Mucosa of rectum (tissue), 2 donors: ENCODE measurements around the gene ENSA.
A peak's percentile ranks its signal among the peaks of the same experiment; 100 is the strongest.
"Not testable (repeated sequence)": the region's sequence is repeated elsewhere in the genome, so short reads cannot be mapped to it uniquely, and the experiment has no call there.

Source experiments
- H3K27ac ChIP-seq, 2 donors: one replicate each; pipeline ENCODE4 v1.7.0; 2013; ENCODE audit warnings: inconsistent platforms in 2 of 2, low read depth in 2 of 2, low read length in 2 of 2
- H3K27me3 ChIP-seq, 2 donors: one replicate each; pipeline ENCODE4 v1.7.0; 2013; ENCODE audit warnings: low read length in 2 of 2; ENCODE audit not compliant: control insufficient read depth in 2 of 2, insufficient read depth in 2 of 2
- H3K36me3 ChIP-seq, 2 donors: one replicate each; pipeline ENCODE4 v1.7.0; 2013; ENCODE audit warnings: low read length in 2 of 2; ENCODE audit not compliant: control insufficient read depth in 2 of 2, insufficient read depth in 2 of 2
- H3K4me1 ChIP-seq, 2 donors: one replicate each; pipeline ENCODE4 v1.7.0; 2013; ENCODE audit warnings: low read length in 2 of 2, mild to moderate bottlenecking in 1 of 2; ENCODE audit not compliant: control insufficient read depth in 2 of 2, insufficient read depth in 2 of 2
- H3K4me3 ChIP-seq, 2 donors: one replicate each; pipeline ENCODE4 v1.7.0; 2013; ENCODE audit warnings: low read length in 2 of 2
- H3K9ac ChIP-seq, 2 donors: one replicate each; pipeline ENCODE4 v1.7.0; 2013; ENCODE audit warnings: low read length in 2 of 2, low read depth in 1 of 2, mild to moderate bottlenecking in 1 of 2
- H3K9me3 ChIP-seq, 2 donors: one replicate each; pipeline ENCODE4 v1.7.0; 2013; ENCODE audit warnings: low read length in 2 of 2; ENCODE audit not compliant: control insufficient read depth in 2 of 2
- donor health status: healthy.
- donor health status: Normal muscosa, but diverticular disease.

Gene ENSA

DNA sequence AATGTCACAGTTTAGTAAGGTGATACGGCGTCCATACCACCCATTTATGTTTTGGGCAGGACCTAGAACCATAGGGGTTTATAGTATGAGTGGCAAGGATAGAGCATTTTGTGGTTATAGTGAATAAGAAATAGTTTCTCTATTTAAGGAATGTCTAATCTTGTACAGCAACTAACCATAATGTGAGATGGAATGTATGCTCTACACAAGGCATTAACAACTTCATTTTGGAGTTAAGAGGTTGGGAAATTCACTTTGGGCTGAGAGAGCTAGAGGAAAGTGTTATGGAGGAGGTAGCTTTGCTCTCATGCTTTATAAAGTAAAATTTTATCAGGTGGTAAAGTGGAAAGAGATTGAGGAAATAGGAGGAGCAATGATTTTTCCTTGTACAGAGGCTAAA is 47.0 kb downstream of the ENSA start:
- Histone ChIP-seq H3K36me3 (peaks cover 2 to 3% of the 10 kb centered on the region in 2 donors), H3K4me1 (peaks cover 7 to 14% of the 10 kb centered on the region in 2 donors), H3K4me3 (no peak overlapping the region), H3K27ac (no peak overlapping the region), H3K9me3 (no peaks in the 10 kb centered on the region), H3K27me3 (no peaks in the 10 kb centered on the region), H3K9ac (no peak overlapping the region)

- H3K36me3 ChIP-seq, H3K9ac ChIP-seq, H3K9me3 ChIP-seq, H3K4me3 ChIP-seq, H3K27me3 ChIP-seq, H3K27ac ChIP-seq: not testable (repeated sequence)
- peaks cover 7 to 15% of the 10 kb centered on the region in 2 donors for H3K4me1 ChIP-seq
These were observed 47.5 kb downstream of the ENSA start for GRCh38 chr1:150581962-150582361.

DNA sequence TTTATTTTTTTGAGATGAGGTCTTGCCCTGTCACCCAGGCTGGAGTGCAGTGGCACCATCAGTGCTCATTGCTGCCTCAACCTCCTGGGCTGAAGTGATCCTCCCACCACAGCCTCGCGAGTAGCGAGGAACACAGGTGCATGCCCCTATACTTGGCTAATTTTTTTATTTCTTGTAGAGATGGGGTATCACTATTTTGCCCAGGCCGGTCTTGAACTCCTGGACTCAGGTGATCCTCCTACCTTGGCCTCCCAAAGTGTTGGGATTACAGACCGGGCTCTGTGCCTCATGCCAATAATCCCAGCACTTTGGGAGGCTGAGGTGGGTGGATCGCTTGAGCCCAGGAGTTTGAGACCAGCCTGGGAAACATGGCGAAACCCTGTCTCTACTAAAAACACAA is 48.0 kb downstream of the ENSA start:
- not testable (repeated sequence) for H3K9me3 ChIP-seq, H3K27ac ChIP-seq, H3K27me3 ChIP-seq, H3K9ac ChIP-seq, H3K4me3 ChIP-seq
- Histone ChIP-seq H3K36me3 (peaks cover 11 to 12% of the 10 kb centered on the region in 2 donors), H3K4me1 (peaks cover 7 to 19% of the 10 kb centered on the region in 2 donors)

DNA sequence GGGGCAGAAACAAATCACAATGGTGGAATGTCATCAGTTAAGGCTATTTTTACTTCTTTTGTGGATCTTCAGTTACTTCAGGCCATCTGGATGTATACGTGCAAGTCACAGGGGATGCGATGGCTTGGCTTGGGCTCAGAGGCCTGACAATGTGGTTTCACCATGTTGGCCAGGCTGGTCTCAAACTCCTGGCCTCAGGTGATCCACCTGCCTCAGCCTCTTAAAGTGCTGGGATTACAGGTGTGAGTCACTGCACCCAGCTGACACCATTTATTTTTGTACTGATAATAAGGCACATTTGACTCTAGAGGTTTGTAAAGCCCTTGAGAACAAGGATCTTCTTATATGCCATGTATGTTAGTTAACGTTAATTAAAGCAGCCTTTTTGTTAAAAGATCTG is 48.4 kb downstream of the ENSA start:
- not testable (repeated sequence) for H3K4me3 ChIP-seq, H3K27me3 ChIP-seq, H3K9ac ChIP-seq, H3K9me3 ChIP-seq, H3K27ac ChIP-seq
- Histone ChIP-seq H3K4me1 (peaks cover 11 to 20% of the 10 kb centered on the region in 2 donors), H3K36me3 (peaks cover 15 to 17% of the 10 kb centered on the region in 2 donors)

DNA sequence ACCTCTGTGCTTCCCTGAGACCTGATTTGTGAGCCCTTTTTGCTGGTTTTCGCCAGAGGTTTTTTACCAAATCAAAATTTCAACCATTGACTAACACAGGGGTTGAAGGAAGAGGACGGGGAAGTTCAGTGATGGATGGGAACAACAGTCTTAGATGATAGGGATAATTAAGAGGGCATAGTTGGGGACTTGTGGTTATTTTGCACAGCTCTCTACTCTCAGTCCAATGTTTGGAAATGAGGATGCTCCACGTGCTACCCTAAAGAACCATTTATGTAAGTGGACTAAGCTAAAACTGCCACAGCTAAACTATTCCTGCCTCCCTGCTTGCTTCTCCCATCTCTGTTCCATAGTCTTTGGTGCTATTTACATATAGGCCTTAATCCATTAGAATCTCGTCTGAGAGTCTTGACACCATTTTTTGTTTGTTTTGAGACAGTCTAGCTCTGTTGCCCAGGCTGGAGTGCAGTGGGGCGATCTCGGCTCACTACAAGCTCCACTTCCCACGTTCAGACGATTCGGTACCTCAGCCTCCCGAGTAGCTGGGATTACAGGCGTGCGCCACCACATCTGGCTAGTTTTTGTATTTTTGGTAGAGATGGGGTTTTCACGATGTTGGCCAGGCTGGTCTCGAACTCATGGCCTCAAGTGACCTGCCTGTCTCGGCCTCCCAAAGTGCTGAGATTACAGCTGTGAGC is 49.3 kb downstream of the ENSA start:
- Histone ChIP-seq H3K9me3 (no peaks in the 10 kb centered on the region), H3K36me3 (peaks cover 24 to 26% of the 10 kb centered on the region in 2 donors), H3K9ac (peak overlapping the region; percentile 88 to 95), H3K27me3 (no peaks in the 10 kb centered on the region), H3K27ac (peak overlapping the region; percentile 96 to 97), H3K4me1 (peaks cover 19 to 29% of the 10 kb centered on the region in 2 donors), H3K4me3 (peak overlapping the region; percentile 73 to 83)

DNA sequence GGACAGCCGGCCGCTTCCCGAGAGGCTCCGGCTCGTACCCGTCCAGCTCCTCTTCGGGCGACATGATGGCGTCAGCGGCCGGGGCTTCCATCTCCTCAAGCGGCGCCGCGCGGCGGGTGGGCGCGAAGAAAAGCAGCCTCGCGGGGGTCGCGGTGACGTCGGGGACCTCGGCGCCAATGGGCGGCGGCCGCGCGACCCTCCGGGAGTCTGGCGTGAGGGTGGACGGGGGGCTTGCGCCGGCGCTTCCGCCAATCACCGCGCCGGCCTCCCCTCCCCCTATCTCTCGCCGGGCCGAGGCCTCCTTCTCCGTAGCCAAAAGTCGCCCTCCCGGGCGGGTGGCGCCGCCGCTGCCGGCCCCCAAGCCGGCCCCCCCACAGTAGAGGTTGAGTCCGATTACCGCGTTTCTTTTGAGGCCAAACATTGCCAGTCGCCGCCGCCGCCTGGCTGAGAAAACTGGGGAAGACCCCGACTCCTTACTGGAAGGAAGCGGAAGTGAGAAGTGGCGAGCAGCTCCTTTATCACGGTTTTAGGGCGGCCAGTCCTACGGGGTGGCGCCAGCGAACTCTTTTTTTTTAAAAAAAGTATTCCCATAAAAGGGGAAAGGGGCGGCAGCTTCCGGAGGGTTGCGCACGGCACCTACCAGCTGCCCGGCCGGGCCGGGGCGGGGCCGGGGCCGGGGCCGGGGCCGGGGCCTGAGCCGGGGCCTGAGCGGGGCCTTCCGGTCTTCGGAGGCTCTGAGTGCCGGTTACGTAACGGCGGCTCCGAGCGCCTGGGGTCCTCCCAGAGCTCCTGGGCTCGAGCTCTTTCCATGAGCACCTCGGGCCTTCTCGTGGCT is 50.1 kb downstream of the ENSA start, which contains the start of gene MCL1:
TSS of gene MCL1 (minus strand) at position 501 of the 835 bp plus-strand sequence. CDS start at position 421, 80 bp downstream.
- H3K9ac ChIP-seq = peak within 1 kb of the TSS; percentile 95 to 100
- peaks cover 32 to 33% of the 10 kb centered on the region in 2 donors for H3K36me3 ChIP-seq
- no peaks in the 10 kb centered on the region for H3K9me3 ChIP-seq
- peaks cover 24 to 36% of the 10 kb centered on the region in 2 donors for H3K4me1 ChIP-seq
- peak within 1 kb of the TSS; percentile 84 to 94 for H3K4me3 ChIP-seq
- peak within 1 kb of the TSS; percentile 96 to 97 for H3K27ac ChIP-seq
- H3K27me3 ChIP-seq = no peaks in the 10 kb centered on the region

- peak overlapping the region; percentile 95 to 96 for H3K27ac ChIP-seq
- peak overlapping the region; percentile 93 to 100 for H3K9ac ChIP-seq
- H3K4me3 ChIP-seq = peak overlapping the region; percentile 84 to 94
- H3K4me1 ChIP-seq = peaks cover 29 to 40% of the 10 kb centered on the region in 2 donors
- H3K27me3 ChIP-seq = no peaks in the 10 kb centered on the region
- no peaks in the 10 kb centered on the region for H3K9me3 ChIP-seq
- peaks cover 36 to 37% of the 10 kb centered on the region in 2 donors for H3K36me3 ChIP-seq
These were observed 50.9 kb downstream of the ENSA start for GRCh38 chr1:150578272-150579109.

DNA sequence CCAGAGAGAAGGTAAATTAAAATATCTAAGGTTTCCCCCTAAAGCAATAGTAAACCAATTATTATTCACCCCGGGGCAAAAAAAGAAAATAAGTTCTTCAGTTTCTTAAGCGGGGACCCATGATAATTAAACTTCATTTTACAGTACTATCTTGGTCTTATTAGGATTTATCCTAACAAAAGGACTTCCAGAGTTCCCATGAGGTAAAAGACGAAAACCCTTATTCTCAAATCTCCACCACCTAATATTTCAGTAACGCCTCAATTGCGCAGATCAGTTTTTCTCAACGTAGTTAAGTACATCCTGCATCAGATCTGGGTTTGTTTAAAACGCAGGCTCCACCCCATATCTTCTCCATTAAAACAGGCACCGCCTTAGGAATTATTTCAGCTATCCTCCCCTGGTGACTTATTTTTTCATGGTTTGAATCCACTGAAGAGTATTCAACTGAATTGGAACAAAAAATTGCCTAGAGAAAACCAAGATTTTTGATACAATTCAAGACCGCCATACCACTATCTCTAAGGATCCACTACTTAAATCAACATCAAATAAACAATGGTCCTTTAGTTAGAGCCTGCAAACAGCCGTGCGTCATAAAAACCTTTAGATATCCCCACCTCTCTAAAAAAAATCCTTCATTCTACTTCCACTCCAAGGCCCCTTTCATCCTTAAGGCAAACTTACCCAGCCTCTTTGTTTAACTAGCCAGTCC is 51.7 kb downstream of the ENSA start:
- H3K27ac ChIP-seq = peak overlapping the region; percentile 95 to 96
- H3K9me3 ChIP-seq = no peaks in the 10 kb centered on the region
- H3K9ac ChIP-seq = peak overlapping the region; percentile 93 to 100
- H3K4me3 ChIP-seq = peak overlapping the region; percentile 84 to 94
- H3K27me3 ChIP-seq = no peaks in the 10 kb centered on the region
- peaks cover 36 to 48% of the 10 kb centered on the region in 2 donors for H3K4me1 ChIP-seq
- H3K36me3 ChIP-seq = peaks cover 42 to 45% of the 10 kb centered on the region in 2 donors

DNA sequence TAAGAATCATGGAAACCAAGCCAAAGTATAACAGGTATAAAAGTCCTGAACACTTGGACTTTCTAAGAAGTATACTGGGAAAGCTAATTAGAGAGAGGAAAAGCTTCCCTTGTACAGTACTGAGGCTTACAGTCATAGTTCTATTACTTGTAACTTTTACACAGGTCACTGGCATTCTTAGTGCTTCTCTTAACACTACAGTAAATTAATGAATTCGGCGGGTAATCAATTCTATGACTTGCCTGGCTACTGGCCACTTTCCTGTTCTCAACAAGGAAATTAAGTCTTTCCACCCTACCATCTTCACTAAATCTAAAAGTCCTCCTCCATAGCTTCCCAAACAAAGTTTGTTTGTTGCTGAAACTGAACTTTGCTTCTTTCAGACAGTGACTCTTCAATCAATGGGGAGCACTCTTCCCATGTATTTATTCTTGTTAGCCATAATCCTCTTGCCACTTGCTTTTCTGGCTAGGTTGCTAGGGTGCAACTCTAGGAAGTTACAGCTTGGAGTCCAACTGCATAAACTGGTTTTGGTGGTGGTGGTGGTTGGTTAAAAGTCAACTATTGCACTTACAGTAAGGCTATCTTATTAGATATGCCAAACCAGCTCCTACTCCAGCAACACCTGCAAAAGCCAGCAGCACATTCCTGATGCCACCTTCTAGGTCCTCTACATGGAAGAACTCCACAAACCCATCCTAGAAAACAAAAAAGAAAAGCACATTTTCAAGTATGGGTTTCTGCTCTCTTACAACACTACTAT is 52.4 kb downstream of the ENSA start:
- Histone ChIP-seq H3K4me3 (peak overlapping the region; percentile 84 to 94), H3K27me3 (no peaks in the 10 kb centered on the region), H3K27ac (peak overlapping the region; percentile 95 to 96), H3K9me3 (no peaks in the 10 kb centered on the region), H3K36me3 (peaks cover 45% of the 10 kb centered on the region in 2 donors), H3K4me1 (peaks cover 37 to 43% of the 10 kb centered on the region in 2 donors), H3K9ac (peak overlapping the region; percentile 93 to 100)
